Activated CD4-positive, CD25-positive, alpha-beta regulatory T cell treated with anti-CD3 and anti-CD28 coated beads, Interleukin-2, amount 50 U/mL, for 24 hours (primary cell): ENCODE measurements around the gene OAS1.

Experiments used
- ATAC-seq, 2 donors: fragments of 150-1000 bp; cut with Tn5 transposase; one replicate each; pipeline ENCODE4 v1.10.0; 2021; ENCODE audit warnings: mild to moderate bottlenecking in 1 of 2, moderate library complexity in 1 of 2

The OAS1 gene

GRCh38 chr12:112967858-112968257 is 61.1 kb downstream of the OAS1 start:
- no peak for ATAC-seq
